Body of pancreas (tissue), 4 donors: ENCODE measurements around the gene BACH2.

ENCODE experiments used
- POLR2A ChIP-seq, 3 donors: fragments of 450-650 bp; IDR thresholded peaks; one replicate each; pipeline ENCODE4 v1.6.1; 2016; ENCODE audit warnings: antibody characterized with exemption in 3 of 3, mild to moderate bottlenecking in 2 of 3
- TF ChIP-seq, protein P1 (sequence below), 7 experiments: fragments of 450-650 bp in 4 of 7; fragments of 200-600 bp in 3 of 7; sonication (generic) in 3 of 7; IDR thresholded peaks; one replicate each; pipeline ENCODE4 v1.5.1; 2016 to 2019; ENCODE audit warnings: antibody characterized with exemption in 7 of 7

DNA sequence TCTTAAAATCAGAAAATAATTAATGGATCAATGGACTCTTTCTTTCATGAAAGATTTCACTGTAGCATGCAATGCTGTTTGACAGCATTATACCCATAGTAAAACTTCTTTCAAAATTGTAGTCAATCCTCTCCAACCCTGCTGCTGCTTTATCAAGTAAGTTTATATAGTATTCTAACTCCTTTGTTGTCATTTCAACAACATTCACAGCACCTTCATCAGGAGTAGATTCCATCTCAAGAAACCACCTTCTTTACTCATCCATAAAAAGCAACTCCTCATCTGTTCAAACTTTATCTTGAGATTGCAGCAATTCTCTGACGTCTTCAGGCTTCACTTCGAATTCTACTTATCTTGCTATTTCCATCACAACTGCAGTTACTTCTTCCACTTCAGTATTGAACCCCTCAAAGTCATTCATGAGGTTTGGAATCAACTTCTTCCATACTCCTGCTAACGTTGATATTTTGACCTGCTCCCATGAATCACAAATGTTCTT is 26.4 kb upstream of the BACH2 start:
- TF ChIP-seq, protein P1, sequence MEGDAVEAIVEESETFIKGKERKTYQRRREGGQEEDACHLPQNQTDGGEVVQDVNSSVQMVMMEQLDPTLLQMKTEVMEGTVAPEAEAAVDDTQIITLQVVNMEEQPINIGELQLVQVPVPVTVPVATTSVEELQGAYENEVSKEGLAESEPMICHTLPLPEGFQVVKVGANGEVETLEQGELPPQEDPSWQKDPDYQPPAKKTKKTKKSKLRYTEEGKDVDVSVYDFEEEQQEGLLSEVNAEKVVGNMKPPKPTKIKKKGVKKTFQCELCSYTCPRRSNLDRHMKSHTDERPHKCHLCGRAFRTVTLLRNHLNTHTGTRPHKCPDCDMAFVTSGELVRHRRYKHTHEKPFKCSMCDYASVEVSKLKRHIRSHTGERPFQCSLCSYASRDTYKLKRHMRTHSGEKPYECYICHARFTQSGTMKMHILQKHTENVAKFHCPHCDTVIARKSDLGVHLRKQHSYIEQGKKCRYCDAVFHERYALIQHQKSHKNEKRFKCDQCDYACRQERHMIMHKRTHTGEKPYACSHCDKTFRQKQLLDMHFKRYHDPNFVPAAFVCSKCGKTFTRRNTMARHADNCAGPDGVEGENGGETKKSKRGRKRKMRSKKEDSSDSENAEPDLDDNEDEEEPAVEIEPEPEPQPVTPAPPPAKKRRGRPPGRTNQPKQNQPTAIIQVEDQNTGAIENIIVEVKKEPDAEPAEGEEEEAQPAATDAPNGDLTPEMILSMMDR (IDR thresholded peaks at IDR 0.05): no peak
- no peak for TF ChIP-seq POLR2A (IDR thresholded peaks at IDR 0.05)
